22Rv1 (cell line): ENCODE results near the gene BSG.

ENCODE experiments used
- ZFX ChIP-seq: fragments of 450-650 bp; IDR thresholded peaks from 2 replicates; pipeline ENCODE4 v1.6.1; 2017; ENCODE audit warnings: antibody characterized with exemption, borderline replicate concordance
- TF ChIP-seq, protein P1 (sequence below): fragments of 450-650 bp; IDR thresholded peaks from 2 replicates; pipeline ENCODE4 v1.5.1; 2017; ENCODE audit warnings: mild to moderate bottlenecking

DNA sequence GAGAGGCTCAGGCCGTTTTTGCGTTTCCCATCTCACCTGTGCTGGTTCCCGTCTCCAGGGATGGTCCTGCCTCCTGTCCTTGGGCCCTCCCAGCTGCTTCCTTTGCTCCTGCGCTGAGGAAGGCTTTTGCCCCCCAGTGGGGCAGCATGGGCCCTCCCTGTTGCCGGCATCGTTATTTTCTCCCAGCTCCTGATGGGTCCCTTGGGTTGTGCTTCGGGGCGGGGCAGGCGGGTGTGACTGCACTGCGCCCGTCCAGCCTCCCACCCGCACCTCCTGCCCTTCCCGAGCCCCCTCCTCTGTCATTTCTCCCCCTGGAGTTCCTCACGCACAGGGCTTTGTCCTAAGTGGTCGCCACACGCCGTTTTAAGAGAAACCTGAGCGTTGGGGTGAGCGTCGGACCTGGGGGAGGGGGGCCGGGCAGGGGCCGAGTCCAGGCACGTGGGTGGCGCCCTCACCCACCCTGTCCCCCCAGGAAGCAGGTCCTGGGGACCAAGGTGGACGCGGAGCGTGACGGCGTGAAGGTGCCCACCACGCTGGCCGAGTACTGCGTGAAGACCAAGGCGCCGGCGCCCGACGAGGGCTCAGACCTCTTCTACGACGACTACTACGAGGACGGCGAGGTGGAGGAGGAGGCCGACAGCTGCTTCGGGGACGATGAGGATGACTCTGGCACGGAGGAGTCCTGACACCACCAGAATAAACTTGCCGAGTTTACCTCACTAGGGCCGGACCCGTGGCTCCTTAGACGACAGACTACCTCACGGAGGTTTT, 31.3 kb upstream of the BSG start:
- TF ChIP-seq, protein P1, sequence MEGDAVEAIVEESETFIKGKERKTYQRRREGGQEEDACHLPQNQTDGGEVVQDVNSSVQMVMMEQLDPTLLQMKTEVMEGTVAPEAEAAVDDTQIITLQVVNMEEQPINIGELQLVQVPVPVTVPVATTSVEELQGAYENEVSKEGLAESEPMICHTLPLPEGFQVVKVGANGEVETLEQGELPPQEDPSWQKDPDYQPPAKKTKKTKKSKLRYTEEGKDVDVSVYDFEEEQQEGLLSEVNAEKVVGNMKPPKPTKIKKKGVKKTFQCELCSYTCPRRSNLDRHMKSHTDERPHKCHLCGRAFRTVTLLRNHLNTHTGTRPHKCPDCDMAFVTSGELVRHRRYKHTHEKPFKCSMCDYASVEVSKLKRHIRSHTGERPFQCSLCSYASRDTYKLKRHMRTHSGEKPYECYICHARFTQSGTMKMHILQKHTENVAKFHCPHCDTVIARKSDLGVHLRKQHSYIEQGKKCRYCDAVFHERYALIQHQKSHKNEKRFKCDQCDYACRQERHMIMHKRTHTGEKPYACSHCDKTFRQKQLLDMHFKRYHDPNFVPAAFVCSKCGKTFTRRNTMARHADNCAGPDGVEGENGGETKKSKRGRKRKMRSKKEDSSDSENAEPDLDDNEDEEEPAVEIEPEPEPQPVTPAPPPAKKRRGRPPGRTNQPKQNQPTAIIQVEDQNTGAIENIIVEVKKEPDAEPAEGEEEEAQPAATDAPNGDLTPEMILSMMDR: no peak
- no peak for TF ChIP-seq ZFX
